GM21381 (cell line): ENCODE data around the gene LHFPL3.
"Not testable (repeated sequence)": the region's sequence is repeated elsewhere in the genome, so short reads cannot be mapped to it uniquely, and the experiment has no call there.

Experiments
- ATAC-seq: cut with Tn5 transposase; IDR thresholded peaks from one replicate; pipeline ENCODE4 v1.9.1; 2021; ENCODE audit warnings: mild to moderate bottlenecking, moderate library complexity; ENCODE audit not compliant: unreplicated experiment

Gene LHFPL3

GRCh38 chr7:104661575-104661974 is 333.2 kb downstream of the LHFPL3 start:
- ATAC-seq = no peak

- no peak for ATAC-seq
These were observed 336.2 kb downstream of the LHFPL3 start for GRCh38 chr7:104664648-104665047.

GRCh38 chr7:104677587-104677986 is 349.2 kb downstream of the LHFPL3 start:
- no peak for ATAC-seq

- ATAC-seq = no peak
These were observed 350.7 kb downstream of the LHFPL3 start for GRCh38 chr7:104679085-104679484.

- no peak for ATAC-seq
These were observed 357.9 kb downstream of the LHFPL3 start for GRCh38 chr7:104686286-104686685.

GRCh38 chr7:104694710-104695109 is 366.3 kb downstream of the LHFPL3 start:
- no peak for ATAC-seq

- no peak for ATAC-seq
These were observed 367.2 kb downstream of the LHFPL3 start for GRCh38 chr7:104695563-104695962.

GRCh38 chr7:104700336-104700735 is 371.9 kb downstream of the LHFPL3 start:
- ATAC-seq = no peak

GRCh38 chr7:104721027-104721426 is 392.6 kb downstream of the LHFPL3 start:
- ATAC-seq = not testable (repeated sequence)

GRCh38 chr7:104723001-104723400 is 394.6 kb downstream of the LHFPL3 start:
- no peak for ATAC-seq

- ATAC-seq = no peak
These were observed 430.1 kb downstream of the LHFPL3 start for GRCh38 chr7:104758504-104758903.

GRCh38 chr7:104761892-104762291 is 433.5 kb downstream of the LHFPL3 start:
- ATAC-seq = no peak

- no peak for ATAC-seq
These were observed 438.7 kb downstream of the LHFPL3 start for GRCh38 chr7:104767113-104767512.

- ATAC-seq = no peak
These were observed 439.6 kb downstream of the LHFPL3 start for GRCh38 chr7:104767826-104768536.

- ATAC-seq = no peak
These were observed 444.3 kb downstream of the LHFPL3 start for GRCh38 chr7:104772405-104773345.

GRCh38 chr7:104773796-104774195 is 445.4 kb downstream of the LHFPL3 start:
- no peak for ATAC-seq

GRCh38 chr7:104775531-104775930 is 447.1 kb downstream of the LHFPL3 start:
- no peak for ATAC-seq

- ATAC-seq = no peak
These were observed 448.9 kb downstream of the LHFPL3 start for GRCh38 chr7:104777301-104777800.

GRCh38 chr7:104779888-104780287 is 451.5 kb downstream of the LHFPL3 start:
- ATAC-seq = no peak

- ATAC-seq = no peak
These were observed 456.3 kb downstream of the LHFPL3 start for GRCh38 chr7:104784686-104785085.

GRCh38 chr7:104789780-104790179 is 461.4 kb downstream of the LHFPL3 start:
- no peak for ATAC-seq

- ATAC-seq = no peak
These were observed 462.0 kb downstream of the LHFPL3 start for GRCh38 chr7:104790440-104790839.
